Panc1 (cell line): ENCODE measurements around the gene WASF3.

ENCODE experiments used
- TF ChIP-seq, protein P1 (sequence below): fragments of 450-650 bp; IDR thresholded peaks from 2 replicates; pipeline ENCODE4 v1.5.1; 2017; ENCODE audit warnings: mild to moderate bottlenecking
- TF ChIP-seq, protein P2 (sequence below), 2 experiments: IDR thresholded peaks; 2 replicates each; pipeline ENCODE4 v1.6.1; 2011 to 2012; ENCODE audit warnings: low read depth in 2 of 2, control low read depth in 1 of 2, low read length in 1 of 2, mild to moderate bottlenecking in 1 of 2, moderate library complexity in 1 of 2; ENCODE audit not compliant: insufficient read depth in 1 of 2

DNA sequence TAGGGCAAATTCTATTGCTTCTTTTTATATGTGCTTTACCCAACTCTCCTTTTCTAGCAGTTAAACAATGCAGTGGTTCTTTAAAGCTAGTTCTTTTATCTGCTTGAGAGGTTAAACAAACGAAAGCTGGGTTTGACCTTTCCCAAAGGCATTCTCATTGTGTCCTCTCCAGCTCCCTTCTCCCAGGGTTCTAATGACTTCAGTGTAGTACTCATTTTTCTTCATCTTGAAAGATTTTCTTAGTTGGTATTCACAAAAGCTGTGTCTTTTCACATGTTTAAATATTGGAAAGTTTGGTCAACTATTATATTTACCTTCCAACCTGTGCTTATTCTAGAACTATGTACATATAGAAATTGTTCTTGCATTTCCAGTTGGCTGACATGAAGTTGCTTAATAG, 1.5 kb downstream of the WASF3 start:
- TF ChIP-seq, protein P1, sequence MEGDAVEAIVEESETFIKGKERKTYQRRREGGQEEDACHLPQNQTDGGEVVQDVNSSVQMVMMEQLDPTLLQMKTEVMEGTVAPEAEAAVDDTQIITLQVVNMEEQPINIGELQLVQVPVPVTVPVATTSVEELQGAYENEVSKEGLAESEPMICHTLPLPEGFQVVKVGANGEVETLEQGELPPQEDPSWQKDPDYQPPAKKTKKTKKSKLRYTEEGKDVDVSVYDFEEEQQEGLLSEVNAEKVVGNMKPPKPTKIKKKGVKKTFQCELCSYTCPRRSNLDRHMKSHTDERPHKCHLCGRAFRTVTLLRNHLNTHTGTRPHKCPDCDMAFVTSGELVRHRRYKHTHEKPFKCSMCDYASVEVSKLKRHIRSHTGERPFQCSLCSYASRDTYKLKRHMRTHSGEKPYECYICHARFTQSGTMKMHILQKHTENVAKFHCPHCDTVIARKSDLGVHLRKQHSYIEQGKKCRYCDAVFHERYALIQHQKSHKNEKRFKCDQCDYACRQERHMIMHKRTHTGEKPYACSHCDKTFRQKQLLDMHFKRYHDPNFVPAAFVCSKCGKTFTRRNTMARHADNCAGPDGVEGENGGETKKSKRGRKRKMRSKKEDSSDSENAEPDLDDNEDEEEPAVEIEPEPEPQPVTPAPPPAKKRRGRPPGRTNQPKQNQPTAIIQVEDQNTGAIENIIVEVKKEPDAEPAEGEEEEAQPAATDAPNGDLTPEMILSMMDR = no peak
- TF ChIP-seq, protein P2, sequence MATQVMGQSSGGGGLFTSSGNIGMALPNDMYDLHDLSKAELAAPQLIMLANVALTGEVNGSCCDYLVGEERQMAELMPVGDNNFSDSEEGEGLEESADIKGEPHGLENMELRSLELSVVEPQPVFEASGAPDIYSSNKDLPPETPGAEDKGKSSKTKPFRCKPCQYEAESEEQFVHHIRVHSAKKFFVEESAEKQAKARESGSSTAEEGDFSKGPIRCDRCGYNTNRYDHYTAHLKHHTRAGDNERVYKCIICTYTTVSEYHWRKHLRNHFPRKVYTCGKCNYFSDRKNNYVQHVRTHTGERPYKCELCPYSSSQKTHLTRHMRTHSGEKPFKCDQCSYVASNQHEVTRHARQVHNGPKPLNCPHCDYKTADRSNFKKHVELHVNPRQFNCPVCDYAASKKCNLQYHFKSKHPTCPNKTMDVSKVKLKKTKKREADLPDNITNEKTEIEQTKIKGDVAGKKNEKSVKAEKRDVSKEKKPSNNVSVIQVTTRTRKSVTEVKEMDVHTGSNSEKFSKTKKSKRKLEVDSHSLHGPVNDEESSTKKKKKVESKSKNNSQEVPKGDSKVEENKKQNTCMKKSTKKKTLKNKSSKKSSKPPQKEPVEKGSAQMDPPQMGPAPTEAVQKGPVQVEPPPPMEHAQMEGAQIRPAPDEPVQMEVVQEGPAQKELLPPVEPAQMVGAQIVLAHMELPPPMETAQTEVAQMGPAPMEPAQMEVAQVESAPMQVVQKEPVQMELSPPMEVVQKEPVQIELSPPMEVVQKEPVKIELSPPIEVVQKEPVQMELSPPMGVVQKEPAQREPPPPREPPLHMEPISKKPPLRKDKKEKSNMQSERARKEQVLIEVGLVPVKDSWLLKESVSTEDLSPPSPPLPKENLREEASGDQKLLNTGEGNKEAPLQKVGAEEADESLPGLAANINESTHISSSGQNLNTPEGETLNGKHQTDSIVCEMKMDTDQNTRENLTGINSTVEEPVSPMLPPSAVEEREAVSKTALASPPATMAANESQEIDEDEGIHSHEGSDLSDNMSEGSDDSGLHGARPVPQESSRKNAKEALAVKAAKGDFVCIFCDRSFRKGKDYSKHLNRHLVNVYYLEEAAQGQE (IDR thresholded peaks at IDR 0.05; ENCODE audit: insufficient read depth in 1 of 2, low read depth in 2 of 2, low read length in 1 of 2) = no peak
